ENCODE data around the gene TPPP.
"Not testable (repeated sequence)": the region's sequence is repeated elsewhere in the genome, so short reads cannot be mapped to it uniquely, and the experiment has no call there.

DNA sequence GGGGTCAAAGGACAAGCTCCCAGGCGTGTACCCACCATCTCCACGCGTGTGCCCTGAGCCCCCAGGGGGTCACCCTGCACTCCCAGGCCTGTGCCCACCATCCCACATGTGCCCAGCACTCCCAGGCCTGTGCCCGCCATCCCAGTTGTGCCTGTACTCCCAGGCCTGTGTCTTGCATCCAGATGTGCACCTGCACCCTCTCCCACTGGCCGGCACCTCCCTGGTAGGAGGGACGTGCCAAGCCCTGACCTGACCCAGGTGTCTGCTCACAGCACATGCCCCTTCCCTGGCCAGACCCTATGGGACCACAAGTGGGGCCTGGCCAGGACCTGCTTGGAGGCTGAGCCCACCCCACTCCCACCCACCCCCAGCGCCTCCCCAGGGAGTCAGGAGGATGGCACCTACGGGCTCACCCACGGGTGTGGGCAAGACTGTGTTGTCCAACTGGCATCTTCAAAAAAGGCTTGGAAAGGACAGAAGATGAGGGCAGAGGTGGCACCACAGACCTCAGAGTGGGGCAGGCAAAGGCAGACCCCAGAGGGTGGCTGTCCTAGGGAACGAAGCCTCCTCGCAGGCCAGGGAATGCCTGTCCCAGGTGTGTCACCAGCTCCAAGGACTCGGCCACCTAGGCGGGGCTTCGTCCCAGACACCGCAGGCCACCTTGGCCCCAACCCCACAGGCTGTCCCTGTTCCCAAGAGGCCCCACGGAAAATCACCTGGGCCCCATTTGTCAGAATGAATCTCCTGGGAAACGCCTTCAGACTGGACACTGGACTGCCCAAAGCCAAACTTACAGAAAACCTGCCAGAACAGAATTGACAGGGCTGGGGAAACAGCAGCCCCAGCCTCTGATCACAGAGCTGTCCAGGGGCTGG lies 11.6 kb downstream of the TPPP start:
- TF ChIP-seq TARDBP (IDR thresholded peaks at IDR 0.05); ELF4 (IDR thresholded peaks at IDR 0.05); FOXA1 (IDR thresholded peaks at IDR 0.05); L3MBTL2 (conservative IDR thresholded peaks at IDR 0.05); SP1 (IDR thresholded peaks at IDR 0.05); CTBP1 (IDR thresholded peaks at IDR 0.05; ENCODE audit: borderline replicate concordance); SUZ12 (IDR thresholded peaks at IDR 0.05); HDGF (IDR thresholded peaks at IDR 0.05; ENCODE audit: borderline replicate concordance); FOXK2 (IDR thresholded peaks at IDR 0.05); ARNT (IDR thresholded peaks at IDR 0.05): not testable (repeated sequence)
- TF ChIP-seq, protein P1, sequence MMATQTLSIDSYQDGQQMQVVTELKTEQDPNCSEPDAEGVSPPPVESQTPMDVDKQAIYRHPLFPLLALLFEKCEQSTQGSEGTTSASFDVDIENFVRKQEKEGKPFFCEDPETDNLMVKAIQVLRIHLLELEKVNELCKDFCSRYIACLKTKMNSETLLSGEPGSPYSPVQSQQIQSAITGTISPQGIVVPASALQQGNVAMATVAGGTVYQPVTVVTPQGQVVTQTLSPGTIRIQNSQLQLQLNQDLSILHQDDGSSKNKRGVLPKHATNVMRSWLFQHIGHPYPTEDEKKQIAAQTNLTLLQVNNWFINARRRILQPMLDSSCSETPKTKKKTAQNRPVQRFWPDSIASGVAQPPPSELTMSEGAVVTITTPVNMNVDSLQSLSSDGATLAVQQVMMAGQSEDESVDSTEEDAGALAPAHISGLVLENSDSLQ (IDR thresholded peaks at IDR 0.05) = not testable (repeated sequence)

Measured in HEK293T (cell line).